Ovary (tissue), 9 donors: ENCODE data around the gene SPACA7. TPM values are rescaled to one million over a fixed set of nuclear protein-coding genes. Genes with fewer than 3 reads are reported as not detected.

Source experiments
- DNase-seq, 5 donors: peaks; one replicate each; pipeline ENCODE4 v3.0.0-alpha.2; 2019 to 2020
- H3K27ac ChIP-seq, 2 donors: fragments of 200-600 bp; one replicate each; pipeline versions ENCODE4 v1.5.1 to v1.8.0; 2019 to 2022
- H3K27me3 ChIP-seq: fragments of 200-600 bp; one replicate; pipeline ENCODE4 v1.8.0; 2022
- H3K36me3 ChIP-seq: fragments of 200-600 bp; sonication (generic); one replicate; pipeline ENCODE4 v1.5.1; 2019
- H3K4me1 ChIP-seq: one replicate; pipeline ENCODE4 v1.8.1; 2013; ENCODE audit warnings: mild to moderate bottlenecking, moderate library complexity; ENCODE audit not compliant: insufficient read depth
- H3K4me3 ChIP-seq: fragments of 200-600 bp; sonication (generic); one replicate; pipeline ENCODE4 v1.5.1; 2017
- H3K9me3 ChIP-seq, 2 donors: fragments of 200-600 bp in 1 of 2; sonication (generic) in 1 of 2; one replicate each; pipeline versions ENCODE4 v1.5.1 to v1.8.1; 2013 to 2019; ENCODE audit warnings: mild to moderate bottlenecking in 1 of 2, moderate library complexity in 1 of 2
- EP300 ChIP-seq: sonication (generic); formaldehyde crosslinking; IDR thresholded peaks from one replicate; pipeline ENCODE4 v1.6.1; 2017; ENCODE audit warnings: antibody characterized with exemption
- POLR2A ChIP-seq: fragments of 450-650 bp; IDR thresholded peaks from one replicate; pipeline ENCODE4 v1.6.1; 2017; ENCODE audit warnings: antibody characterized with exemption, mild to moderate bottlenecking, moderate library complexity
- WGBS, 3 donors: extraction: QIAGEN DNeasy Blood & Tissue Kit in 1 of 3; methylation state at CpG; one replicate each; pipeline versions ENCODE4 v1.1.5 to v1.1.7; 2013 to 2017; 5-methylcytosine and 5-hydroxymethylcytosine counted together
- intact Hi-C, 4 donors: fragments of 100-400 bp; cut with DNase I; formaldehyde crosslinking; loops; one replicate each; pipeline versions ENCODE4 v1.11.0 to v1.15.1; 2022 to 2023
- polyA plus RNA-seq, 2 donors: library from polyadenylated mRNA; stranded (reverse); fragments of 200-250 nt in 1 of 2; fragments of 350-450 nt in 1 of 2; fragmentation: Illumina TruSeq in 1 of 2; extraction: RNeasy Lipid Tissue Mini Kit (QIAGEN cat#74804) in 1 of 2; gene quantifications; one replicate each; pipeline ENCODE4 v1.2.3, GENCODE V29; 2013 to 2014
- total RNA-seq, 7 donors: library from RNA; depleted of rRNA in 2 of 7; stranded (reverse); fragments of >200 nt in 2 of 7; fragmentation: NEBNext Ultra II Directional in 3 of 7; extraction: Animal tissue kit (Norgen Biotek cat#: 25700) in 3 of 7; gene quantifications; one replicate each; pipeline versions ENCODE4 v1.1.0 to v1.2.4, GENCODE V29; 2016 to 2023
- TF ChIP-seq, protein P1 (sequence below), 3 donors: fragments of 450-650 bp in 2 of 3; fragments of 200-600 bp in 1 of 3; IDR thresholded peaks; one replicate each; pipeline versions ENCODE4 v1.5.1 to v1.8.0; 2016 to 2022; ENCODE audit warnings: antibody characterized with exemption in 3 of 3, mild to moderate bottlenecking in 1 of 3
- donor health status: DM: no; HTN: no; CAD: no; lungs with moderate emphysema.
- donor health status: DM: no; HTN: no; CAD: no.
- donor health status: Bipolar disorder and iron deficiency.
- donor health status: DM: yes; HTN: yes; CAD: no.
- donor health status: DM: no; HTN: no; CAD: no.
- donor health status: DM: yes; HTN: yes; CAD: no.

The SPACA7 gene
- total and polyA plus RNA-seq, 9 donors: not detected

DNA sequence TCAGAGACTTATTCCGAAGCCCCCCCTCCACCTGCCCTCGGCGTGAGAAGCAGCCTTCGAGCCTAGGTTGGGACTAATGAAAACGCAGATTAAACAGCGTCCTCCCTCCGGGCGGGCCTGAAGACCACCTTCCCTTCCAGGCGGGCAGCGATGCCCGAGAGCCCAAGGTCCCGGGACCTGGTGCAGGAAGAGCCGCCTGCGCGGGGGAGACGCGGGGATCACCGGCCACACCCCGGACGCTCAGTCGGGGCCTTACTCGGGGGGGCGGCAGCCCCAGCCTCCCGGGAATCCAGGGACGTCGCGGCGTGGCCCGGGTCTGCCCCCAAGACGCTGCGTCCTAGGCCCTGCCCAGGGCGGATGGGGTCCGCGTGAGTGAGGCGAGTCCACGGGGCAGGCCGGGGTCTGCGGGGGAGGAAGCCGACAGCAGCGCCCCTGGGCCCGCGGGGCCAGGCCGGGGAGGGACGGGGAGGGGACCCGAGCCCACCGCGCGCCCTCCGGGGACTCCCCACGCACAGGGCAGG lies 33.3 kb upstream of the SPACA7 start:
- DNase-seq: peak in 1 of 5 donors; percentile 13
- Histone ChIP-seq H3K27me3 (no peaks in the 10 kb centered on the region), H3K9me3 (no peaks in the 10 kb centered on the region), H3K36me3 (no peaks in the 10 kb centered on the region), H3K4me1 (no peaks in the 10 kb centered on the region), H3K27ac (no peak overlapping the region), H3K4me3 (no peak overlapping the region)
- WGBS, 3 donors: 65 to 85% (median 75%) methylated on average over 50 of the region's 50 CpGs
- TF ChIP-seq POLR2A (no peak), EP300 (no peak)
- TF ChIP-seq, protein P1, sequence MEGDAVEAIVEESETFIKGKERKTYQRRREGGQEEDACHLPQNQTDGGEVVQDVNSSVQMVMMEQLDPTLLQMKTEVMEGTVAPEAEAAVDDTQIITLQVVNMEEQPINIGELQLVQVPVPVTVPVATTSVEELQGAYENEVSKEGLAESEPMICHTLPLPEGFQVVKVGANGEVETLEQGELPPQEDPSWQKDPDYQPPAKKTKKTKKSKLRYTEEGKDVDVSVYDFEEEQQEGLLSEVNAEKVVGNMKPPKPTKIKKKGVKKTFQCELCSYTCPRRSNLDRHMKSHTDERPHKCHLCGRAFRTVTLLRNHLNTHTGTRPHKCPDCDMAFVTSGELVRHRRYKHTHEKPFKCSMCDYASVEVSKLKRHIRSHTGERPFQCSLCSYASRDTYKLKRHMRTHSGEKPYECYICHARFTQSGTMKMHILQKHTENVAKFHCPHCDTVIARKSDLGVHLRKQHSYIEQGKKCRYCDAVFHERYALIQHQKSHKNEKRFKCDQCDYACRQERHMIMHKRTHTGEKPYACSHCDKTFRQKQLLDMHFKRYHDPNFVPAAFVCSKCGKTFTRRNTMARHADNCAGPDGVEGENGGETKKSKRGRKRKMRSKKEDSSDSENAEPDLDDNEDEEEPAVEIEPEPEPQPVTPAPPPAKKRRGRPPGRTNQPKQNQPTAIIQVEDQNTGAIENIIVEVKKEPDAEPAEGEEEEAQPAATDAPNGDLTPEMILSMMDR (IDR thresholded peaks at IDR 0.05): no peak
- intact Hi-C loops: no loop called here

DNA sequence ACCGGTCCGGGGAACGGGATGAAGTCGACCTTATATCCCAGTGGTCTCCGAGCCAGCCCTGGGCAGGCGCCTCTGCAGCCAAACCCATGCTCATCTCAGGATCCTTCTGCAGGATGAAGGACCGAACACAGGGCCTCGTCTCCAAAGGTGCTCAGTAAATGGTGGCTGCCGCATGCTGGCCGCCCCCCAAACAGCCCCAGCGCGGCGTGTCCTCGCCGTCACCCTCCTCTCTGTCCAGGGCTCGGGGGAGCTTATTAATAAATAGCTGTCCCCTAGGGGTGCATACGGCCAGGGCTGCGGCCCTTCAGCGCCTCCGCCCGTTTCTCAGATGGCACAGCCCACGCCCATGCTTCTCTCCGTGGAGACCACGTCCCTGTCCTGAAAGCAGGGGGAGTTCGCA lies 32.6 kb upstream of the SPACA7 start:
- no peaks in the 10 kb centered on the region for H3K9me3 ChIP-seq
- TF ChIP-seq POLR2A (no peak), EP300 (no peak)
- TF ChIP-seq, protein P1 (IDR thresholded peaks at IDR 0.05): no peak
- intact Hi-C loops: no loop called here
- no peaks in the 10 kb centered on the region for H3K4me1 ChIP-seq
- no peaks in the 10 kb centered on the region for H3K27me3 ChIP-seq
- H3K36me3 ChIP-seq: no peaks in the 10 kb centered on the region
- WGBS, 3 donors: 77 to 83% (median 83%) methylated on average over 25 of the region's 25 CpGs
- H3K4me3 ChIP-seq: no peak overlapping the region
- peak in 1 of 5 donors; percentile 7 for DNase-seq
- H3K27ac ChIP-seq: no peak overlapping the region

DNA sequence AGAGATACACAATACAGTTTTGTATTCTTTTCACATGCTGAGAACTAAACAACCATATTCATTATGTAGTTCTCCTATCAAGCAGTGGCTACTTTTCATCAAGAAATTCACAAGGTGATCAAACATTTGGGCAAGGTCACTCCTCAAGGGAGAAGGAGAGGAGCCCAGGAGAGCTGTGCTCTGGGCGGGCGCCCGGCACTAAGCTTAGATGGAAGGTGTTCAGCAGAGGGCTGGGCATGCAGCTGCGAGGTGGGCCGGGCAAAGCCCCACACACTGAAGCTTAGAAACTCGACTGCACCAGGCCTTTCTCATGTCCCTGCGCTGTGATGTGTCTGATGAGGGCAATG lies 30.4 kb upstream of the SPACA7 start:
- no peak overlapping the region for H3K4me3 ChIP-seq
- H3K27ac ChIP-seq: no peak overlapping the region
- intact Hi-C loops: no loop called here
- no peaks in the 10 kb centered on the region for H3K4me1 ChIP-seq
- H3K27me3 ChIP-seq: no peaks in the 10 kb centered on the region
- no peak for TF ChIP-seq POLR2A
- H3K36me3 ChIP-seq: no peaks in the 10 kb centered on the region
- WGBS, 3 donors: 23 to 37% (median 36%) methylated on average over 7 of the region's 7 CpGs
- H3K9me3 ChIP-seq: no peaks in the 10 kb centered on the region
- DNase-seq: no peak

DNA sequence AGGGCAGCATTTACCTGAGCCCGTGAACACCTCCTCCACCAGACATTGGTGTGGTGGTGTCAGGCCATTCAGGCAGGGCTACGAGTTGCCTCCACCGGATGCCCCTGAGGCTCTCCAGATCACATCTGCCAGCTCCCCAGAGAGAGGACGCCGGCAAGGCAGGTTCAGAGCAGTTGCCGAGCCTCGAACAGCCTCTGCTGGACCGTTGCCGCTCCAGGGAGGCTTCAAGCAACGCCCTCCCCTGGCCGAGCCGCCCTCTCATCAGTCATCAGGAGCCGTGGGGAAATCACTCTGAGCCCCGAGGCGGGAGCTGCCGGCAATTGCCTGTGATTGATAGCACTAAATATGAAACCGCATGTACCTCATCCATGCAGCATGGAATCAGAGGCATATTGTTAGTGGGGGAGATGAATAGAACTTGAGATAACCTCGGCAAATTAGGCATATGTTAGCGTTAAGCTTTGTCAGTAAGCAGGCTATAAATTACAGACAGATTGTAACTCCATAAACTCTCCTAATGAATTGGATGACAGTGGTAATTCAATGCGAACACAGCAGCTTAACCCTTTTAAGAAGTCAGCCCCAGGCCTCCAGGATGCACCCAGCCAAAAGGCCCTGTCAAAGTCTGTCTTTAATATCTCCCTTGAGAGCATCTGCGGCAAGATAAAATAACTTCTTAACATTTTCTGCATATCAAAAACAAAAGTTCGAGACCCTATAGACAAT lies 29.8 kb upstream of the SPACA7 start:
- DNase-seq: no peak
- TF ChIP-seq POLR2A: no peak
- no peak for TF ChIP-seq EP300
- TF ChIP-seq, protein P1 (IDR thresholded peaks at IDR 0.05): no peak
- WGBS, 3 donors: 3 to 6% (median 4%) methylated on average over 22 of the region's 22 CpGs
- Histone ChIP-seq H3K4me1 (no peaks in the 10 kb centered on the region), H3K4me3 (no peak overlapping the region), H3K27me3 (no peaks in the 10 kb centered on the region), H3K9me3 (no peaks in the 10 kb centered on the region), H3K36me3 (no peaks in the 10 kb centered on the region), H3K27ac (no peak overlapping the region)
- intact Hi-C loops: no loop called here

DNA sequence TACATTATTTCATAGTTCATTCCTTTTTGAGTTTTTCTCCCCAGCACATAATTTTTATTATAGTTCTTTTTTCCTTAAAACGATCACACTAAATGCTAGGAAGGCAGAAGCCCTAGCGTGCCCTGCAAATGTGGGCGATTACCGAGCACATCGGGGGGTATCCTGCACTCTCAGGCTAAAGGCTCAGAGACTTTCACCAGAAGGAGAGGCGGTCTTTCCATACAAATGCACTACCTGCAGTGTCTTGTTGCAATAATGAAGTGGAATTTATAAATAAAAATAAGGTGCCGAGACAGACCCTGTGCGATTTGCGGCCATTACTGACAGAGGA lies 29.3 kb upstream of the SPACA7 start:
- H3K4me1 ChIP-seq: no peaks in the 10 kb centered on the region
- intact Hi-C loops: no loop called here
- no peak overlapping the region for H3K4me3 ChIP-seq
- 6 to 13% (median 7%) methylated on average over 9 of the region's 9 CpGs for WGBS, 3 donors
- H3K36me3 ChIP-seq: no peaks in the 10 kb centered on the region
- H3K27ac ChIP-seq: no peak overlapping the region
- no peak for DNase-seq
- H3K27me3 ChIP-seq: no peaks in the 10 kb centered on the region
- TF ChIP-seq POLR2A (no peak), EP300 (no peak)
- TF ChIP-seq, protein P1 (IDR thresholded peaks at IDR 0.05): no peak
- H3K9me3 ChIP-seq: no peaks in the 10 kb centered on the region
